ENCODE data around the gene GCKR.

Gene GCKR

GRCh38 chr2:27496357-27497287 is at the start of gene GCKR:
GCKR (plus strand) TSS chr2:27496839; CDS start chr2:27496905, 66 bp downstream.
- DNase-seq (ENCODE audit: low spot score) = no peak

DNA sequence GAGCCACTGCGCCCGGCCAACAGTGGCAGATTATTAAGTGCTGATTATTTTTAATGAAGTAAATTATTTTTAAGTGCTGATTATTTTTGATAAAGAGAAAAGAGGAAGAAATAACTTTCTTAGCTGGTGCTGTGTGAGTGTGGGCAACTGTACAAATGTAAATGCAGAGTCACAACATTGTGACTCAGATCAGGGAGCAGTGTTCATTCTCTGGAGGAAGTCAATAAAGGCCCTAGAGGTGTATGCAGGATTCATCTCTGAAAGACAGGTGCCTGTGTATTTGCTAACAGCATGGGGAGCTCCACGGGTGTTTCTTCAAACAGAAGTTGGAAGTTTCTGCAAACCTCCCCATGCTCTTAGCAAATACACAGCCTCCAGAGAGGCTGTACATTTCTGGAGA is 48.3 kb upstream of the GCKR start:
- no peak for DNase-seq (ENCODE audit: low spot score)

DNA sequence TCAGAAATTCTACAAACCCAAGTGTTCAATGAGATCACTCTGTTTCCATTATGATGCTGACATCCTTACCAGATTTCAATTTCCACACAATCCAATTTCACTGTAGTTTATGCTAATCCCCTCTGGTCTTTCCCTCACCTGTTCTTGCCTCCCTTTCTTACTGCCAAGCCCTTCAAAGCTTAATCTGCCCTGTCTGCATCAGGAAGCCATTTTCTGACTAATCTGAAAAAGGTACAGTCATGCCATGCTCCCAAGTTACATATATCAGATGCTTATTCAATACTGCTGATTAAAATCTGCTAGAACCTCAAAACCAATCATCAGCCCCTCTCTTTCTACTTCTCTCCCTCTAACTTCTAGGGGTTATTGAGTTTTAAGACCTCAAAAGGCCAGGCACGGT is 45.5 kb upstream of the GCKR start:
- no peak for DNase-seq (ENCODE audit: low spot score)

DNA sequence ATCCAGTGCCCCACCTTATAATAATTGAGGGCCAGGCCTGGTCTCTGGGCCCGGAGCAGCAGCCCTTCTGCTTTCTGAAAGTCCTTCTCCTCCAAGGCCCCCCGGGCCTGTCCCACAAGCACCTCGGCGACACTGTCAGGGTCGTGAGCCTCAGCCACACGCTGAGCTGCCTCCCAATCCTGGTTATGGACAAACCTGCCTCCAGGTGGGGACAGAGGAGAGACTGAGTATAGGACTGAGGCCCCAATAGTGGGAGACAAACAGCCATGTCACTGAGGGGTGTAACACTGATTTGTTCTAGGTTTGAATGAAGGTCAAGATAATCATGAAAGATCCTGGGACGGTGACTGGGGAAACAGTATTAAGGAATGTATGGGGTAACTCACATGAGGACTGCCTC is 42.7 kb upstream of the GCKR start:
- DNase-seq (ENCODE audit: low spot score) = no peak

DNA sequence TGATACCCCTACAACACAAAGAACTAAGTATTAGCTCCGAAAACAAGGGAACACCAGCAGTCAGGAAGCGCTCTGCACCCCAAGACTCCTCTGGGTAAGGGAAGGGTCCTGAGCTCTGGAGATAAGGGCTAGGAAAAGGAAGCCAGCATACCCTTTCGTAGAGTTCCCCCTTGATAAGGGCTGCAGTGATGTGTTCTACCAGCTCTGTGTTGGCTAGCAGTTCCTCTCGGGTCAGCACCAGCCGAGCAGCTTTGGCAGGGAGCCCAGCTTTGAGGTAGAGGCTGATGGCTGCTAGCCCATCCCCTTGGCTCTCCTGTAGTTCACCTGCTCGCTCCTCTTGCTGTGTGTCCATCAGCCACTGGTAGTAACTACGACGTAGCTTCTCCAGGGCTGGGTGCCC is 35.5 kb upstream of the GCKR start:
- no peak for DNase-seq (ENCODE audit: low spot score)

DNA sequence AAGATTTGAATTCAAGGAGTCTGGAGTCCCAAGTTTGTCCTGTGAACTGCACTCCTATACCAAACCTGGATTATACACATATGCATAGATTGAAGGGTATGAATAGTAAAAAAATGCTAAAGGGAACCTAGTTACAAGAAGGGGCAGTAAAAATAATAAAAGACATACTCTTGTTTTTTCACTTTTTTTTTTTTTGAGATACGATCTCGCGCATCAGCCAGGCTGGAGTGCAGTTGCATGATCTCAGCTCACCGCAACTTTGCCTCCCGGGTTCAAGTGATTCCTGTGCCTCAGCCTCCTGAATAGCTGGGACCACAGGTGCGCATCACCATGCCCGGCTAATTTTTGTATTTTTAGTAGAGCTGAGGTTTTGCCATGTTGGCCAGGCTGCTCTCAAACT is 32.2 kb upstream of the GCKR start:
- no peak for DNase-seq (ENCODE audit: low spot score)

DNA sequence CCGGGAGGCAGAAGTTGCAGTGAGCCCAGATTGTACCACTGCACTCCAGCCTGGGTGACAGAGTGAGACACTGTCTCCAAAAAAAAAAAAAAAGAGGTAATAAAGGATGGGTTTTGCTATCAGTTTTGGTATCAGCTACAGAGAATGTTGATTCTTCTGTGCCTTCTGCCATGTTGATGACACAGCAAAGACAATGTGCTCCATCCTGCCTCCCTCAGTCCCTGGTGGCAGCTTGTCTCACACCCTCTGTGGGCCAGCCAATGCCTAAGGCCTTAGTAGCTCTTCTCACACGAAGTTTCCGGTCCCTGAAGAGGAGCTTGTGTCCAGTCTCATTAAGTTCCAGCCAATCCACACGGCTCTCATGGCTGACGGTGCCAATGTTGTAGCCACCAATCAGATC is 24.7 kb upstream of the GCKR start:
- DNase-seq (ENCODE audit: low spot score) = no peak

DNA sequence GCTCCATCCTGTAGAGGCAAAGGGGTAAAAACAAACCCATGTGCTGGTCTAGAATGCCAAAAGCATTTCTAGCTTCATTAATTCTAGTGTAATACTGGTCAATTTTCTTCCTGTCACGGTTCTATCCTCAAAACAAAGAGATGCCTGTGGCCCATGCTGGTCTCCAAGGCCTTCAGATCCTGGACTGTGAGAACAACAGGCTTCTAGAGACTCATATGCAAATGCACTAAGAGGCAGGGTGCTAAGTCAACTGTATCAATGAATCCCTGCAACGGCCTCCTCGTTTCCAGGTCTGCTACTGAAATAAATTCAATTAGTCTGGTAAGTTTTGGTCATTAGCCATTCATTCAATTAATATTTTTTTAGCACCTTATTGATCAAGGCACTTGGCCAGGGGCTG is 11.1 kb upstream of the GCKR start:
- DNase-seq (ENCODE audit: low spot score) = no peak

GRCh38 chr2:27489118-27489497 is 7.5 kb upstream of the GCKR start:
- DNase-seq (ENCODE audit: low spot score) = no peak

DNA sequence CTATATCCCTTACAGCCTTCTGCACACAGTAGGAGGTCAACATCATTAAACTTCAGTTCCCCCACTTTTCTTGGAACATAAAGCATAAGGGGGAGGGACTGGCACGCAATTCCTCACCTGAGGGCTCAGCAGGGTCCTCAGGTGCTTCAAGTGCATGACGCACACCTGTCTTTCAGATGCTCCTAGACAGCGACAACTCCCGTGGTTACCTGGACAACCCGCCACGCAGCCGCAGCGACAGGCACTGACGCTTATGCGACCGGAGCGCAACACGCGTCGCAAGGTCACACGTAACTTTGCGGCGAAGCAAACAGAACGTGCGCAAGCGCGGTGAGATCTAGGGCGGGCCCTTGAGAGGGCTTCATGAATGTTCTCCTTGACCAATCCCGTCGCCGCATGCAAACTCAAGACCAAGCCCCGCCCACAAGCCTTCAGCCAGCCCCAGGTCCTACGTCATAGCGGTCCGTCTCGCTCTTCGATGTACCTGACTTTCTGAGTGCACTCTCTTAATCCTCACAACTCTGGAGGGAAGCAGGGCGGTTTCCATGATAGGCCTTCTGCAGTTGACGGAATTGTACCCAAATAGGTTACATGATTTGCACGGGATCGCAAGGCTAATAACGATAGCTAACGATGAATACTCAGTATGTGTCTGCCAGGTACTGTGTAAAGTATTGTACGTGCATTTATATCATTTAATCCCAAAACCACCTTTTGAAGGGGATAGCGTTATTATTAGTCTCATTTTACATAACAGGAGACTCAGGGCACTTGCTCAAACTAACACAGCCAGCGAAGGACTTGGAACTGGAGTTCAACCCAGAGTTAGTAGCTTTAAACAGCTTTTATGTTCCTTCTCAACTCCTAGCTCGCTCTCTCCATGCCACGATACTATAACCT is 6.9 kb upstream of the GCKR start, which contains the start of gene IFT172:
TSS of gene IFT172 (minus strand) at position 246 of the 900 bp plus-strand sequence. CDS start at position 156, 90 bp downstream.
- DNase-seq (ENCODE audit: low spot score) = peak; percentile 98

GRCh38 chr2:27492557-27492956 is 4.1 kb upstream of the GCKR start:
- DNase-seq (ENCODE audit: low spot score) = no peak

- no peak for DNase-seq (ENCODE audit: low spot score)
These were observed 2.7 kb upstream of the GCKR start for GRCh38 chr2:27493948-27494283.

GRCh38 chr2:27494284-27494943 is 2.2 kb upstream of the GCKR start:
- DNase-seq (ENCODE audit: low spot score) = no peak

- no peak for DNase-seq (ENCODE audit: low spot score)
These were observed 1.6 kb upstream of the GCKR start, which contains the start of gene FNDC4 for GRCh38 chr2:27494944-27495554. FNDC4 (minus strand) TSS chr2:27495200; CDS start chr2:27494679, 521 bp downstream.

- no peak for DNase-seq (ENCODE audit: low spot score)
These were observed 741 bp upstream of the GCKR start for GRCh38 chr2:27495840-27496356.

DNA sequence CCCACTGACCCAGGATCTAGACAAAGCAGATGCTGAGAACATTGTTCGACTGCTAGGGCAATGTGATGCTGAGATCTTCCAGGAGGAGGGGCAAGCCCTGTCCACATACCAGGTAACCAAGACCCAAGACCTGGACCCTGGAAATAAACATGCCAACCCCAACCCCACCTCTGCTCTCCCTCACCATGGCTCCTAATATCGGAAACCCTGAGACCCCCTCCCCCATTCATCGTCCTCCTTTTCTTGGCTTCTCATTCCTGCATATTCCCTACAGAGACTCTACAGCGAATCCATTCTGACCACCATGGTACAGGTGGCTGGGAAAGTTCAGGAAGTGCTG is 619 bp downstream of the GCKR start:
- no peak for DNase-seq (ENCODE audit: low spot score)

DNA sequence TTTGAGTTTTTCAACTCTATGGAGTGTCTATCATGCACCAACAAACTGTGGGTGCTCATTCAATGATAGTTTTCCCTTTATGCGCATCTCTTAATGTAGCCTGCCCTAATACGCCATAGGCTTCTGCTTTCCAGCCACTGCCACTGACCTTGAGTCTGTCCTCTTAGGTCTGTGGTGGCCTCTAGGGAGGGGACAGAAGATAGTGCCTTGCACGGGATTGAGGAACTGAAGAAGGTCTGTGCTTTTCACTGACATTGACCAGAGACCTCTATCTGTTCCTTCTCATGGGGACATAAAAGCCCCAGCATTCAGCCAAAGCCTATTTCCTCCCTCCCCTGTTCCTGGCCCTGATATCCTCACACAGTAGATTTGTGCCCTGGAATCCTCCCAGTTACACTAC is 2.3 kb downstream of the GCKR start:
- DNase-seq (ENCODE audit: low spot score) = no peak

- DNase-seq (ENCODE audit: low spot score) = no peak
These were observed 4.4 kb downstream of the GCKR start for GRCh38 chr2:27501042-27501441.

DNA sequence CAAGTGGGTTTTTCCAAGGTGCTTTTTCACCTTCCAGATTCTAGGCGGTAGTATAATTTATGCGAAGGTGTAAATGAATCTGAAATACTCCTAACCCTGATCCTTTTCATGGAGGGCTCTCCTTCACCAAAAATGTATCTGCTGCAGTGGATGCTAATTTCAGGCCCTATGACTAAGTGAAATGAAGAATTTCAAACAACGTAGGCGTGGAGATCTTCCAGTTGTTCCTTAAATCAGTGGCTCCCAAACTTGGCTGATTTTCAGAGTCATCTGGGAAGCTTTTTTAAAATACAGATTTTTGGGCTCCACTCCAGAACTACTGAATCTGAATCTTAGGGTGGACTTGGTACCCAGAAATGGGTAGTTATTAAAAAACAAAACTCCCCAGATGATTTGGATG is 5.5 kb downstream of the GCKR start:
- peak; percentile 34 for DNase-seq (ENCODE audit: low spot score)

- DNase-seq (ENCODE audit: low spot score) = no peak
These were observed 9.9 kb downstream of the GCKR start for GRCh38 chr2:27506587-27506986.

DNA sequence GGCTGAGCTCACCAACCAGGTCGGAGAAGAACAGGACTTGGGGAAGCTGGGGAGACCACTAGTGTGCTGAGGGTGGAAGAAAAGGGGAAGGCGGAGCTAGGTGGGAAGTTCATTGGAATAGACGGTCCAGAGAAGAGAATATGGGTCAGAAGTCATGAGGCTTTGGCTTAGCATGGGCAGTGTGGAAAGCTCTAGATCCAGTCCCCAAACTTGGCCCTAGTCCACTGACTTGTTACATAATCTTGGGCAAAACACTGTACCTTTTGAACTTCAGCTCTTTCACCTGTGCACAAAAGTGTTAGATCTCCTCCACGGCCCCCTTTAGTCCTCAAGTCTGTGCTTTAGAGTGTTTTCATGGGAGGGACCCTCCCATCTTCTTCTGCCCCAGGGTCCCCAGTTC is 10.7 kb downstream of the GCKR start:
- no peak for DNase-seq (ENCODE audit: low spot score)

- DNase-seq (ENCODE audit: low spot score) = no peak
These were observed 12.7 kb downstream of the GCKR start for GRCh38 chr2:27509326-27509725.
